ENCODE results near the gene COG4. TPM values are rescaled to one million over a fixed set of nuclear protein-coding genes. Genes with fewer than 3 reads are reported as not detected.
"Not testable (repeated sequence)": the region's sequence is repeated elsewhere in the genome, so short reads cannot be mapped to it uniquely, and the experiment has no call there.

COG4 gene
- total RNA-seq, 2 experiments from 2014 or later = 15.9 to 19.3 TPM

GRCh38 chr16:70453117-70453891 lies 70.0 kb downstream of the COG4 start:
- Histone ChIP-seq H3K9me3 (ENCODE audit: control insufficient read depth in 1 of 2, insufficient read depth in 1 of 2, low read length in 2 of 2) (no peaks in the 10 kb centered on the region), H3K4me3 (ENCODE audit: low read length) (peak overlapping the region; percentile 93), H3K27ac (ENCODE audit: low read depth in 1 of 2, low read length in 2 of 2) (no peak overlapping the region), H3K27me3 (ENCODE audit: control insufficient read depth in 1 of 2, insufficient read depth in 2 of 2, low read length in 2 of 2) (no peaks in the 10 kb centered on the region), H3K36me3 (ENCODE audit: insufficient read depth, low read length) (no peaks in the 10 kb centered on the region), H3K4me1 (ENCODE audit: insufficient read depth, low read length) (peaks cover 21% of the 10 kb centered on the region)
- Mint-ChIP-seq H3K4me1 (ENCODE audit: low read depth) (peaks cover 23% of the 10 kb centered on the region), H3K9me3 (no peaks in the 10 kb centered on the region), H3K27ac (peak overlapping the region; percentile 61), H3K36me3 (ENCODE audit: low read depth) (peaks cover 12% of the 10 kb centered on the region), H3K4me3 (peak overlapping the region; percentile 90), H3K27me3 (no peaks in the 10 kb centered on the region)
- DNase-seq (no peak), ATAC-seq (ENCODE audit: poor library complexity) (no peak)
- POLR2A ChIA-PET = interaction anchor here (0.8 to 3.3 kb wide), 11 partner anchors 11 to 164 kb away, joined by 3 to 54 read pairs (median 4); partner anchors contain the start of genes AARS1, COG4, DDX19A and DDX19B
- CTCF ChIA-PET = interaction anchor here (0.6 to 1.5 kb wide), 4 partner anchors 10 to 72 kb away, joined by 3 to 6 read pairs (median 4); no protein-coding TSS in a partner anchor
- no peak for TF ChIP-seq CTCF (IDR thresholded peaks at IDR 0.05)
- intact Hi-C loops (cut with DNase I, micrococcal nuclease) = loop anchor here in 1 of 2 experiments (5.0 kb wide), 1 partner anchor 69 kb away; the partner anchor contains the start of genes COG4 and SF3B3

GRCh38 chr16:70451004-70451340 lies 72.4 kb downstream of the COG4 start:
- H3K27ac Mint-ChIP-seq; H3K4me3 Mint-ChIP-seq; H3K36me3 ChIP-seq (ENCODE audit: insufficient read depth, low read length); ATAC-seq (ENCODE audit: poor library complexity); H3K9me3 ChIP-seq (ENCODE audit: control insufficient read depth in 1 of 2, insufficient read depth in 1 of 2, low read length in 2 of 2); CTCF ChIA-PET; H3K9me3 Mint-ChIP-seq; H3K27me3 Mint-ChIP-seq; H3K4me3 ChIP-seq (ENCODE audit: low read length); H3K27me3 ChIP-seq (ENCODE audit: control insufficient read depth in 1 of 2, insufficient read depth in 2 of 2, low read length in 2 of 2); POLR2A ChIA-PET; DNase-seq; H3K27ac ChIP-seq (ENCODE audit: low read depth in 1 of 2, low read length in 2 of 2): not testable (repeated sequence)
- intact Hi-C loops (cut with DNase I, micrococcal nuclease) = loop anchor here in 1 of 2 experiments (5.0 kb wide), 1 partner anchor 71 kb away; the partner anchor contains the start of genes COG4 and SF3B3
- Mint-ChIP-seq H3K36me3 (ENCODE audit: low read depth) (peaks cover 12% of the 10 kb centered on the region), H3K4me1 (ENCODE audit: low read depth) (peaks cover 17% of the 10 kb centered on the region)
- peaks cover 20% of the 10 kb centered on the region for H3K4me1 ChIP-seq (ENCODE audit: insufficient read depth, low read length)

DNA sequence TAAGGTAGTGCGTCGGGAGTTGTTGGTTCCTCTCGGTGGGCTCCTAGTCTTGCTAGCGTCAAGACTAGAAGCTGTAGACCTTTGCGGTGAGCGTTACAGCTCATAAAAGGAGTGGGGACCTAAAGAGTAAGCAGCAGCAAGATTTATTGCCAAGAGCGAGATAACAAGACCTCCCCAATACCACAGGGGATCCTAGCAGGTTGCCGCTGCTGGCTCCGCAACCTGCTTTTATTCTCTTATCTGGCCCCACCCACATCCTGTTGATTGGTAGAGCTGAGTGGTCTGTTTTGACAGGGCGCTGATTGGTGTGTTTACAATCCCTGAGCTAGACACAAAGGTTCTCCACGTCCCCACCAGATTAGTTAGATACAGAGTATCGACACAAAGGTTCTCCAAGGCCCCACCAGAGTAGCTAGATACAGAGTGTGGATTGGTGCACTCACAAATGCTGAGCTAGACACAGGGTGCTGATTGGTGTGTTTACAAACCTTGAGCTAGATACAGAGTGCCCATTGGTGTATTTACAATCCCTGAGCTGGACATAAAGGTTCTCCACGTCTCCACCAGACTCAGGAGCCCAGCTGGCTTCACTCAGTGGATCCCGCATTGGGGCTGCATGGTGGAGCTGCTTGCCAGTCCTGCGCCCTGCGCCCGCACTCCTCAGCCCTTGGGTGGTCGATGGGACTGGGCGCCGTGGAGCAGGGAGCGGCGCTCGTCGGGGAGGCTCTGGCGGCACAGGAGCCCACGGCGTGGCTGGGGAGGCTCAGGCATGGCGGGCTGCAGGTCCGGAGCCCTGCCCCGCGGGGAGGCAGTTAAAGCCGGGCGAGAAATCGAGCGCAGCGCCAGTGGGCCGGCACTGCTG lies 73.0 kb downstream of the COG4 start:
- peaks cover 14% of the 10 kb centered on the region for H3K4me1 ChIP-seq (ENCODE audit: insufficient read depth, low read length)
- ATAC-seq (ENCODE audit: poor library complexity); H3K27me3 Mint-ChIP-seq; CTCF ChIA-PET; H3K9me3 ChIP-seq (ENCODE audit: control insufficient read depth in 1 of 2, insufficient read depth in 1 of 2, low read length in 2 of 2); H3K4me3 ChIP-seq (ENCODE audit: low read length); H3K36me3 ChIP-seq (ENCODE audit: insufficient read depth, low read length); H3K27ac Mint-ChIP-seq; H3K27ac ChIP-seq (ENCODE audit: low read depth in 1 of 2, low read length in 2 of 2); H3K9me3 Mint-ChIP-seq; H3K27me3 ChIP-seq (ENCODE audit: control insufficient read depth in 1 of 2, insufficient read depth in 2 of 2, low read length in 2 of 2); DNase-seq: not testable (repeated sequence)
- intact Hi-C loops (cut with DNase I, micrococcal nuclease) = loop anchor here in 1 of 2 experiments (5.0 kb wide), 1 partner anchor 72 kb away; the partner anchor contains the start of genes COG4 and SF3B3
- Mint-ChIP-seq H3K4me1 (ENCODE audit: low read depth) (peaks cover 12% of the 10 kb centered on the region), H3K36me3 (ENCODE audit: low read depth) (peaks cover 12% of the 10 kb centered on the region), H3K4me3 (peak overlapping the region; percentile 30)
- POLR2A ChIA-PET = interaction anchor here (0.7 to 1.2 kb wide), 2 partner anchors 11 to 12 kb away, joined by 3 to 4 read pairs; partner anchors contain the start of gene ST3GAL2

GRCh38 chr16:70448075-70448474 lies 75.3 kb downstream of the COG4 start:
- Mint-ChIP-seq H3K27me3 (no peaks in the 10 kb centered on the region), H3K9me3 (no peaks in the 10 kb centered on the region)
- ATAC-seq (ENCODE audit: poor library complexity) = no peak

More at GRCh38 chr16:70448075-70448474, 75.3 kb downstream of the COG4 start:
- no peaks in the 10 kb centered on the region for H3K36me3 Mint-ChIP-seq (ENCODE audit: low read depth)
- no peaks in the 10 kb centered on the region for H3K4me1 Mint-ChIP-seq (ENCODE audit: low read depth)
- H3K27me3 ChIP-seq (ENCODE audit: control insufficient read depth in 1 of 2, insufficient read depth in 2 of 2, low read length in 2 of 2) = no peaks in the 10 kb centered on the region
- CTCF ChIA-PET = no interaction called here
- H3K4me3 Mint-ChIP-seq = no peak overlapping the region
- H3K4me1 ChIP-seq (ENCODE audit: insufficient read depth, low read length) = no peaks in the 10 kb centered on the region
- H3K4me3 ChIP-seq (ENCODE audit: low read length) = no peak overlapping the region
- H3K9me3 ChIP-seq (ENCODE audit: control insufficient read depth in 1 of 2, insufficient read depth in 1 of 2, low read length in 2 of 2) = no peaks in the 10 kb centered on the region
- H3K27ac Mint-ChIP-seq = no peak overlapping the region
- H3K27ac ChIP-seq (ENCODE audit: low read depth in 1 of 2, low read length in 2 of 2) = no peak overlapping the region
- intact Hi-C loops (cut with DNase I, micrococcal nuclease) = no loop called here
- no peak for DNase-seq
- no peak for TF ChIP-seq CTCF (IDR thresholded peaks at IDR 0.05)
- no peaks in the 10 kb centered on the region for H3K36me3 ChIP-seq (ENCODE audit: insufficient read depth, low read length)
- POLR2A ChIA-PET = no interaction called here
